SHP77 (cell line): ENCODE measurements around the gene SEC24B.
"Not testable (repeated sequence)": the region's sequence is repeated elsewhere in the genome, so short reads cannot be mapped to it uniquely, and the experiment has no call there.

Experiments used
- DNase-seq, 2 experiments: peaks; one replicate each; lab custom pipeline; 2025; lab: John Stamatoyannopoulos, UW

SEC24B gene

GRCh38 chr4:109506890-109507289 lies 73.3 kb downstream of the SEC24B start:
- no peak for DNase-seq

DNA sequence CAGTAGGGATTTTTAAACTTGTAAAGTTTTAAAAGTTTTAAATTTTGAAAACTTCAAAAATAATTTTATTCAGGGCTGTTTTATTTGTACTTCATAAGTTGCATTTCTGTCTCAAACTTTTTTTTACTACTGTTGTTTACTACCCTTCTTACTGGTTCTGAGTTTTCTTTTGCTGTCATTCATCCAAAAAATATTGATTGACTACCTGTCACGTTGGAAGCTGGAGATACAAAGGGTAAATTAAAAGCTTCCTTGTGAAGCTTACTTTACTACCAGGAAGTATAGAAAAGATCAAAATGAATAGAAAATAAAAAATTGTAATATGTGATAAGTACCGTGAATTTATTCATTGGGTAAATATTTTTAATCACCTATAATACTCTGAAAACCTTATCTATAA lies 77.1 kb downstream of the SEC24B start:
- no peak for DNase-seq

DNA sequence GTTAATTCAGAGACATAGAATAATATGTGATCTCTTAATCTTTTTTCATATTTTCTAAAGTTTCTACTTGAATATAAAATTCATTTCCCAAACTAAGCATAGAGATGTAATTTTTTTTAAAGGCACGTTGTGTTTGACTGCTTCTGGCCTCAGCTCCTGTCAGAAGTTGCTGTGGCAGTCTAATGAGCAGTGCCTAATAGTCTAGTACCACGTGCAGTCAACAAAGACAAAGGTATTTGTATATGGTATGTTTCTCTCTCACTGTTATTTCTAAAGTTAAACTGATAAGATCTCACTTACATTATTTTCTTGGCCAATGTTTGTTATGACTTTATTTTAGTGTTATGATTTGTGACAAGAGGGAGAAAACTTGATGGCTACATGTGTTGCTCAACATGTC lies 77.8 kb downstream of the SEC24B start:
- DNase-seq = no peak

DNA sequence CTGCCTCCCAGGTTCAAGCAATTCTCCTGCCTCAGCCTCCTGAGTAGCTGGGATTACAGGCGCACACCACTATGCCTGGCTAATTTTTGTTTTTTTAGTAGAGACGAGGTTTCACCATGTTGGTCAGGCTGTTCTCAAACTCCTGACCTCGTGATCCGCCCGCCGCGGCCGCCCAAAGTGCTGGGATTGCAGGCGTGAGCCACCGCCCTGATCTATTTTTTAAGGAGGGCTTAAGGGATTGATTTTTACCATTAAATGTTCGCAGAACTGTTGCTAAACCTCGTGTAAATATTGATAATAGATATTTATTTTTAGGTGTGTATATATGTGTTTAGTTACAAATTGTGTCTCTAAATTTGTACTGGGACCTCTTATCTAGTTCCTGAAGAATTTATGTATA lies 79.8 kb downstream of the SEC24B start:
- not testable (repeated sequence) for DNase-seq

DNA sequence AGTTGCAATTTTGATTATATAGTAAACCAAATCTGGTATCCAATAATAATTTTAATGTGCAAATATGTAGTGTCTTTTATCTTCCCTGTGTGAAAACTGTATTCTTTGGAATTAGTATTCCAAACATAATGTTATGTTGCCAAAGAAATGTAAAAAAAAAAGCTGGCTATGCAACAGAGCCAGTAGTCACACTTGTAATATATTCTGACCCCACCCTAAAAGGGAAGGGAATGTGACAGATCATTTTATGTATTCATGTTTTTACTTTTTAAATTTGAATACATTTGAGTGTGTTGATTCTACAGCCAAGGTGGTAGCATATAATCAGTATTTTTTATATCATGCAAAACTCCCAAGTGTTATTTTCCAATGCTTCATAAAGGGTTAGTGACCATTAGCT lies 98.6 kb downstream of the SEC24B start:
- DNase-seq = no peak

GRCh38 chr4:109545401-109545800 lies 111.8 kb downstream of the SEC24B start:
- no peak for DNase-seq

GRCh38 chr4:109547394-109547793 lies 113.8 kb downstream of the SEC24B start:
- DNase-seq = no peak

DNA sequence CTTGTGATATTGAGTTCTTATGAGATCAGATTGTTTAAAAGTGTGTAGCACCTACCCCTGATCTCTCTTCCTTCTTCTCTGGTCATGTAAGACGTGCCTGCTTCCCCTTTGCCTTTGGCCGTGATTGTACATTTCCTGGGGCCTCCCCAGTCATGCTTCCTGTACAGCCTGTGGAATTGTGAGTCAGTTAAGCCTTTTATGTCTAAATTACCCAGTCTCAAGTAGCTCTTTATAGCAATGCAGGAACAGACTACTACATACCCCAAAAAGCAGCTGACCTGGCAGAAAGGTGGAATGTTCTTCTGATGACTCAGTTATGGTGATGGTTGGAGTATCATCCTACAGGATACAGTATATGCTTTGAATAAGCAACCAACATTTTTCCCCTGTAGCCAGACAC lies 115.0 kb downstream of the SEC24B start:
- DNase-seq = no peak

GRCh38 chr4:109552237-109552636 lies 118.6 kb downstream of the SEC24B start:
- no peak for DNase-seq

- no peak for DNase-seq
Observed at GRCh38 chr4:109553130-109553529, 119.5 kb downstream of the SEC24B start.

DNA sequence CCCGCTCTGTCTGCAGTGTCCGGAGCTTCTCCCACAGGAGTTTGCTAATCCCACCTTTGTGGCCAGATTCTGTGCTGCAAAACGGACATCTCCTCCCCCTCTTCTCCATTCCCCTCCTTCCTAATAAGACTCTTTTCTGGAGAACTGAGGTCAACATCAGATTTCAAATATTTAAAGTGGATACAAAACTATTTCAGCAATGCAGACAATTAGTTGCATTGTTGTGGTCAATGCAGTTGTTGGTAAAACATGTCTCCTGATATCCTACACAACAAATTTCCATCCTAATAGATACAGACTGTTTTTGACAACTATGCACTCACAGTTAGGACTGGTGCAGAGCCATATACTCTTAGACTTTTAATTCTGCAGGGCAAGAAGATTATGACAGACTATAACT lies 121.4 kb downstream of the SEC24B start:
- DNase-seq = no peak

GRCh38 chr4:109557433-109557832 lies 123.8 kb downstream of the SEC24B start:
- DNase-seq = no peak

DNA sequence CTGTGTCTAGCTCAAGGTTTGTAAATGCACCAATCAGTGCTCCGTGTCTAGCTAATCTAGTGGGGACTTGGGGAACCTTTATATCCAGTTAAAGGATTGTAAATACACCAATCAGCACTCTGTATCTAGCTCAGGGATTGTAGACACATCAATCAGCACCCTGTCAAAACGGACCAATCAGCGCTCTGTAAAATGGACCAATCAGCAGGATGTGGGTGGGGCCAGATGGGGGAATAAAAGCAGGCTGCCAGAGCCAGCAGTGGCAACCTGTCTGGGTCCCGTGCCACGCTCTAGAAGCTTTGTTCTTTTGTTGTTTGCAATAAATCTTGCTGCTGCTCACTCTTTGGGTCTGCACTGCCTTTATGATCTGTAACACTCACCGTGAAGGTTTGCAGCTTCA lies 124.5 kb downstream of the SEC24B start:
- not testable (repeated sequence) for DNase-seq

DNA sequence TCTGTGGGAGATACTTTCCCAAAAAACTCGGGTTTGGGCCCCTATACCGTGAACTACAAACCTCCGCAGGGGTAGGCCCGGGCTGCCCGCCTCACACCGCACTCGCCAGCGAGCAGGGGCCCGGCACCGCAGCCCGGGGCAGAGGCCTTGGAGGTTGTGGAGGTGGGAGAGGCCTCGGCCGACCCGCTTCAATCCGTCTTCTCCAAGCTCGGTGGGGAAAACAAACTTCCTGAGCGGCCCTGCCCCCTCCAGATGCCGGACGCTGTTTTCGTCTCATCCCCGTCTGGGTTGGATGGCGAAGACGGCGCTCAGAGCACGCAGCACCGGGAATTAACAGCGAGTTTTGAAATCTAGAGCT lies 126.0 kb downstream of the SEC24B start:
- no peak for DNase-seq

- DNase-seq = peak; percentile 57 to 68
Observed at GRCh38 chr4:109559983-109560686, 126.5 kb downstream of the SEC24B start, which contains the start of gene MCUB. Gene MCUB (plus strand): TSS chr4:109560246. CDS start chr4:109560338, 92 bp downstream.

DNA sequence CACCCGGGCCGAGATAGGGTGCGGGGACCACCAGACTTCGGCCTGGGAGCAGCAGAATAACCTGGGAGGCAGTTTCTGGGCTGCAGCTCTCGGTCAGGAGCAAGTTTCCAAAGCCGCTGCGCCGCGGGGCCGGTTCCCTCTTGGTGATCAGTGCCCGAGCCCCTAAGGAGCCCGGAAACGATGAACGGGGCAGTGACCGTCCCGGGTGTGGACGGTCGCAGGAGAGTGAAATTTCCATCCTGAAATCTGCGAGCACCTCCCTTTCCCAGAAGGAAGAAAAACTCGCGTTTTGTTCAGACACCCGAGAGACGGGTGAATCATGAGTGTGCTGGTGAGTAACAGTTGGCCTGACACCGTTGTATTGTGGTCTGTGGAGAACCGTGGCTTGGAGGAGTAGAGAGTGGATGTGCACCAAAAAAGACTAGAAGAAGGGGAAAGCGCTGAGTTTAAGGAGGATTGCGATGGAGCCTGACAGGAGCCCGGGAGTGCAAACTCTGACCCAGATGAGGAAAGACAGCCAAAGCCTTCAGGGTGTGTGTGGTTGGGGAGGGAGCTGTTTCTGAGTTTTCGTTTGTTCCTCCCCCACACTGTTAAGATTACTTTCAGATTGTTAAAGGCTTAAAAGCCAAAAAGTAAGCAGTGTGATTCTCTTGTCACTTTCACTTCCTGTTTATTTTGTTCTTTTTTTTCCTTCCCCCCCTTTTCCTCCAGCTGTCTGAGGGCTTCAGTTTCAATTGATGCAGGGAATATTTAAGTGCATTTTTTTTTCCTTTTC lies 127.3 kb downstream of the SEC24B start:
- no peak for DNase-seq

DNA sequence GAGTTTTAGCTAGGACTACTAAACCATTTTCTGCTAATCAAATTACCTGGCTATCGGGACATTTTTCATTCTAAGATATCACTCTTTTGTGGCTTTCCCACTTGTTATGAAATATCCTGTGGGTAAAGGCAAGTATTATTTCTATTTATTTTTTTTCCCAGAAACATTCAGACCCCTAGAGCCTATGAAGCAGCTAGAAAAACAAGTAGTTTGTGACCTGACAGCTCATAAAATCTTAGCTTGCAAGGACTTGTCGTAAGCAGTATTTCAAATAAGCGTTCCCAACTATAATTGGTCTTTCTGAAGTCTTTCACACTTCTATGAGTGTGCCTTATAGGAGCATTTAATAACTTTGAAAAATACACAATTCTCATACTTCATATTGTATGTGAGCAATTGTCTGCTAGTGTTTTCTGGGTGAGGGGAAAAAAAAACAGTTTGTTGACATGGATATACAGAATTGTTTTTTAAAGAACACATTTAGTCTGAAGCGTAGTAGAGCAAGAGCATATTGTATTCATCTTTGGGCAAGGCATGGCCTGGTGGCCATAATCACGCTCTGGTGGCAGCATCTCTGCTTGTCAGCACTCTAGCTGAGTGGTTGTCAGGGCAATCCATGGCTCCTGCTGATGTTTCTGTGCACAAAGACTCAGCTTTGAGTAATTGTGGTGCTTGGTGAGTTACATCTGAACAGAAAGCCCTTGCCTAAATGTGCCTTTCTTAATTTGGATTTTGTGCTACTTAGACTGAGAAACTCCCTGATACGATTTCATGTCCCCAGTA lies 129.0 kb downstream of the SEC24B start:
- no peak for DNase-seq

GRCh38 chr4:109571494-109571893 lies 137.9 kb downstream of the SEC24B start:
- no peak for DNase-seq

DNA sequence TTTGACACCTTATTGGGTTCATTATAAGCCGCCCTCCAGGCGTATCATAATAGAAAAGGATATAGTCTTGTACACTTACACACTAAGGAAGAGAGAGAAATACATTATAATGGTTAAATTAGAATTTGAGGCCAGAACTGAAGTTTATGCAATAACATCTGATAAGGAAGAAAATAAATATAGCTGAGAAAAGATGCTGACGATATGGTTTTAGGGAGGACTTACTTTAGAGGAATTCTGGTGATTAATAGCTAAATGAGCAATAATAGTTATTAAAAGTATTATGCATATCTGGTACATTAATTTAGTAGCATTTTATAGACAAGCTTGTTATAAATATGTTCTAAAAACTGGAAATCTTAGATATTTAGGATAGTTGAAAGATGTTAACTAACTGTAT lies 138.5 kb downstream of the SEC24B start:
- DNase-seq = no peak

DNA sequence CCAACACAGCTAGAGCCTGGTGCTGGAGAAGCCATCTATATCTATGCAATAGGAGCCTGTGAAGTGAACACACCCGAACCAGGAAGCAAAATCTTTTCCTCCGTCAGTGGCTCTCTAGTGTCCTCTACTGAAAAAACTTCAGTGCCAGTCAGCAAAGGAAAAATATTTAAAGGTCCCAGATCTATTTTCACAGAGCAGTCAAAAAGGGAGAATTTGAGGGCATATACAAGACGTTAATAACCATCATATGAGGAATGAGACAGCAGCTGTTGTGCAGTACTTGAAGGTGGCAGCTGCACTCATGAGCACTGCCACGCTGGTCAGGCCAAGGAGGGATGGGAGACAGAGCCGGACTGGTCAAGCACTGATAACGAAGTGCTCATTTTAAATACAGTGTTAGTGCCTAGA lies 140.8 kb downstream of the SEC24B start:
- peak in 1 of 2 experiments; percentile 7 for DNase-seq

- DNase-seq = no peak
Observed at GRCh38 chr4:109574931-109575804, 141.6 kb downstream of the SEC24B start.

DNA sequence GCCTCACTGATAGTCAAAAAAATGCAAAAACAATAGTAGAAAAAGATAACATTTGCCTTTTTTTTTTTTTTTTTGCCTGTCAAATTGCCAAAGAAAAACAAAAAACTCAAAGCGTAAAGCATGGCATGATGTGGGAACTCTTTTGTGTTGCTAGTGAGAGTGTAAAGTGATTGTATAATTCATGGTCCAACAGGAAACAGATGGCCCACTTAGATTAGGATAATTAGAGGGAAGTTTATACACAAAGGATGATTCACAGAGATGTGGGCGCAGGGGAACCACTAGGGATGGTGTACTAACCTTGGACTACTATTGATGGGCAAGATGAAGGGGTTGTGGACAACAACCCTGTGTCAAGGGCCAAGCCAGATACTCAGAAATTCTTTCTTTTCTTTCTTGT lies 142.8 kb downstream of the SEC24B start:
- DNase-seq = no peak
